Activated CD8-positive, alpha-beta memory T cell treated with anti-CD3 and anti-CD28 coated beads, Interleukin-2, amount 50 U/mL, for 4 hours (primary cell): ENCODE measurements around the gene AKR7A2.
"Not testable (repeated sequence)": the region's sequence is repeated elsewhere in the genome, so short reads cannot be mapped to it uniquely, and the experiment has no call there.

Experiments used
- DNase-seq: peaks from one replicate; pipeline ENCODE4 v3.0.0-alpha.2; 2020

AKR7A2 gene

GRCh38 chr1:19324665-19324990, 12.7 kb upstream of the AKR7A2 start:
- no peak for DNase-seq

GRCh38 chr1:19323987-19324664, 12.2 kb upstream of the AKR7A2 start:
- no peak for DNase-seq

GRCh38 chr1:19322481-19322880, 10.5 kb upstream of the AKR7A2 start:
- DNase-seq = no peak

GRCh38 chr1:19321071-19321470, 9.1 kb upstream of the AKR7A2 start:
- no peak for DNase-seq

- DNase-seq = no peak
These were observed 7.3 kb upstream of the AKR7A2 start for GRCh38 chr1:19319196-19319595.

- DNase-seq = no peak
These were observed 5.4 kb upstream of the AKR7A2 start for GRCh38 chr1:19317126-19317910.

- no peak for DNase-seq
These were observed 3.6 kb upstream of the AKR7A2 start for GRCh38 chr1:19315378-19316198.

GRCh38 chr1:19313961-19314882, 2.3 kb upstream of the AKR7A2 start:
- DNase-seq = no peak

GRCh38 chr1:19313636-19313959, 1.7 kb upstream of the AKR7A2 start:
- DNase-seq = no peak

GRCh38 chr1:19312782-19313635, 1.1 kb upstream of the AKR7A2 start:
- no peak for DNase-seq

- no peak for DNase-seq
These were observed 427 bp downstream of the AKR7A2 start for GRCh38 chr1:19311503-19311930.

- DNase-seq = no peak
These were observed 1.0 kb downstream of the AKR7A2 start for GRCh38 chr1:19310720-19311502.

GRCh38 chr1:19310061-19310460, 1.9 kb downstream of the AKR7A2 start:
- DNase-seq = no peak

GRCh38 chr1:19309123-19309813, 2.7 kb downstream of the AKR7A2 start:
- DNase-seq = no peak

- no peak for DNase-seq
These were observed 3.4 kb downstream of the AKR7A2 start for GRCh38 chr1:19308509-19308907.

- DNase-seq = no peak
These were observed 4.0 kb downstream of the AKR7A2 start for GRCh38 chr1:19307794-19308508.

GRCh38 chr1:19306941-19307340, 5.0 kb downstream of the AKR7A2 start:
- no peak for DNase-seq

GRCh38 chr1:19305880-19306279, 6.1 kb downstream of the AKR7A2 start:
- DNase-seq = no peak

- DNase-seq = not testable (repeated sequence)
These were observed 7.9 kb downstream of the AKR7A2 start for GRCh38 chr1:19304081-19304480.

GRCh38 chr1:19300211-19300610, 11.7 kb downstream of the AKR7A2 start:
- no peak for DNase-seq
